Measurements from ENCODE around the gene TGIF2.
"Not testable (repeated sequence)": the region's sequence is repeated elsewhere in the genome, so short reads cannot be mapped to it uniquely, and the experiment has no call there.

Gene TGIF2

GRCh38 chr20:36620917-36621316, 47.5 kb downstream of the TGIF2 start:
- no peak for DNase-seq

- DNase-seq: no peak
These were observed 50.0 kb downstream of the TGIF2 start for GRCh38 chr20:36623444-36623843.

- DNase-seq: no peak
These were observed 50.9 kb downstream of the TGIF2 start for GRCh38 chr20:36624068-36624943.

- no peak for DNase-seq
These were observed 51.5 kb downstream of the TGIF2 start for GRCh38 chr20:36624944-36625324.

GRCh38 chr20:36628076-36628475, 54.7 kb downstream of the TGIF2 start:
- DNase-seq: no peak

GRCh38 chr20:36629719-36630681, 56.6 kb downstream of the TGIF2 start:
- peak; percentile 41 for DNase-seq

- no peak for DNase-seq
These were observed 58.2 kb downstream of the TGIF2 start for GRCh38 chr20:36631646-36632045.

GRCh38 chr20:36632147-36632486, 58.7 kb downstream of the TGIF2 start:
- DNase-seq: no peak

GRCh38 chr20:36632487-36633284, 59.3 kb downstream of the TGIF2 start:
- DNase-seq: no peak

- no peak for DNase-seq
These were observed 59.9 kb downstream of the TGIF2 start for GRCh38 chr20:36633285-36633772.

GRCh38 chr20:36634342-36634741, 60.9 kb downstream of the TGIF2 start:
- DNase-seq: no peak

GRCh38 chr20:36638876-36639400, 65.5 kb downstream of the TGIF2 start:
- not testable (repeated sequence) for DNase-seq

GRCh38 chr20:36641506-36641843, 68.1 kb downstream of the TGIF2 start:
- no peak for DNase-seq

- DNase-seq: no peak
These were observed 68.7 kb downstream of the TGIF2 start for GRCh38 chr20:36642136-36642535.
